ENCODE results near the gene FMNL2. TPM values are rescaled to one million over a fixed set of nuclear protein-coding genes. Genes with fewer than 3 reads are reported as not detected.

Gene FMNL2
- total RNA-seq, 2 experiments from 2014 or later: 0.05 to 0.21 TPM

DNA sequence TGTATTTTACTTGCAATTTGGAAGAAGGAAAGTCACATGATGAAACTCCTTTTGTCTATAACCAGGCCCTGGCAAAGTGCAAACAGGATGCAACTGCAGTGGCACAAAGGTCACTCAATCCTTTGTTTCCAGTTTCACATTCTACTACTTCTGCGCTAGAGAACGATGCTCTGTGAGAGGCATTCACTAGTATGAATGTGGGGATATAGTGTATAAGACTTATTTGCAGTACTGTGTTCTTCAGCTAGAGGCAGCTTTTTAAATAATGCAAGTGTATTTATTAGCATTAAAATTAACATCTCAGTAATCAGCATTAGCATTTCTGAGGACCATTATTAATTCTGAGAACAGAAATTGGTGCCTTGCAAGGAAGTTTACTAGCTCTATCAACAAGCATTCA lies 313.4 kb downstream of the FMNL2 start:
- Mint-ChIP-seq H3K27ac (no peak overlapping the region), H3K27me3 (ENCODE audit: low read depth) (no peaks in the 10 kb centered on the region), H3K4me3 (no peak overlapping the region), H3K9me3 (ENCODE audit: insufficient read depth) (no peaks in the 10 kb centered on the region), H3K4me1 (ENCODE audit: low read depth) (no peaks in the 10 kb centered on the region), H3K36me3 (ENCODE audit: low read depth) (peaks cover 7% of the 10 kb centered on the region)
- DNase-seq: no peak
- ChIA-PET CTCF (interaction anchor here (1.2 to 3.1 kb wide), 2 partner anchors 13 to 68 kb away, joined by 4 to 24 read pairs; no protein-coding TSS in a partner anchor), POLR2A (no interaction called here)
- peak; percentile 39 for ATAC-seq

DNA sequence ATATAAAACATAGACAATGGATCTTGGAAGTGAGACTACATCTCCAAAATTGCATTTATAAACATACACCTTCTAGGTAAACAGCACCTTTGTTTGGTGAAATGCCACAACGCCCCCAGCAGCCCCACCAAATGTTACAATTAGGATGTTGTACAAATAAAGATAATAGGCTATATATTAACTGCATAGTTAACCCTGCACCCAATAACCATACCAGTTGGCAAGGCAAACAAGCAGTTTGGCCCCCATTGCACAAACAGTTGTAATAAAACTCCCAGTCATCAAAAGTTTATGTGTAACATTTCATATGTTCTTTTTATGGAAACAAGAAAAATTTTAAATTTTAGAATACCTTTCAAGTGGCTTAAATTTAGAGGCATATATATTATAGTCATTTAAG lies 315.0 kb downstream of the FMNL2 start:
- ChIA-PET POLR2A (no interaction called here), CTCF (interaction anchor here (1.0 to 3.1 kb wide), 2 partner anchors 14 to 15 kb away, joined by 3 to 24 read pairs; no protein-coding TSS in a partner anchor)
- no peaks in the 10 kb centered on the region for H3K27me3 Mint-ChIP-seq (ENCODE audit: low read depth)
- no peaks in the 10 kb centered on the region for H3K9me3 Mint-ChIP-seq (ENCODE audit: insufficient read depth)
- no peaks in the 10 kb centered on the region for H3K4me1 Mint-ChIP-seq (ENCODE audit: low read depth)
- no peak overlapping the region for H3K4me3 Mint-ChIP-seq
- H3K36me3 Mint-ChIP-seq (ENCODE audit: low read depth): peaks cover 13% of the 10 kb centered on the region
- H3K27ac Mint-ChIP-seq: no peak overlapping the region
- DNase-seq (no peak), ATAC-seq (no peak)

DNA sequence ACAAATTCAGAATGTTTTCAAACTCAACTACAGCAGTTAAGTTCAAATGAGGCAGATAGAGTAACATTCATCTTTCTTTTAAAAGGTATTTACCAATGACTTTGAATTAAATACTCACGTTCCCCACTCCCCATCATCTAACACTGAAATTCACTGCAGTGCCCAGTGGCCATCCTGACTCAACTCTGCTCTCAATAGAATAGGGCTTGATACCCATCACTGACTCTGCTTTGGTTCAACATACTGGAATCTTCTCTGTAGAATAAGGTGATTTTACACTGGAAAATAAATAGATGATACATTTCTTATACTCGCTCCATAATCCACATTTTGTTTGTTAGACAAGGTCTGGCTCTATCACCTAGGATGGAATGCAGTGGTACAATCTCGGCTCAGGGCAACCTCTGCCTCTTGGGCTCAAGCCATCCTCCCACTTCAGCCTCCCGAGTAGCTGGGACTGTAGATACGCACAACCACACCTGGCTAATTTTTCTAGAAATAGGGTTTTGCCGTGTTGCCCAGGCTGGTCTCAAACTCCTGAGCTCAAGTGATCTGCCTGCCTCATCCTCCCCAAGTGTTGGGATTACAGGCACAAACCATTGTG lies 315.9 kb downstream of the FMNL2 start:
- H3K4me1 Mint-ChIP-seq (ENCODE audit: low read depth): no peaks in the 10 kb centered on the region
- ATAC-seq (no peak), DNase-seq (no peak)
- no peaks in the 10 kb centered on the region for H3K9me3 Mint-ChIP-seq (ENCODE audit: insufficient read depth)
- ChIA-PET CTCF (interaction anchor here (1.0 kb wide), 1 partner anchor 15 kb away, joined by 3 read pairs; no protein-coding TSS in a partner anchor), POLR2A (interaction anchor here (1.2 kb wide), 1 partner anchor 79 kb away, joined by 3 read pairs; no protein-coding TSS in a partner anchor)
- no peak overlapping the region for H3K27ac Mint-ChIP-seq
- no peak overlapping the region for H3K4me3 Mint-ChIP-seq
- peaks cover 19% of the 10 kb centered on the region for H3K36me3 Mint-ChIP-seq (ENCODE audit: low read depth)
- H3K27me3 Mint-ChIP-seq (ENCODE audit: low read depth): no peaks in the 10 kb centered on the region

DNA sequence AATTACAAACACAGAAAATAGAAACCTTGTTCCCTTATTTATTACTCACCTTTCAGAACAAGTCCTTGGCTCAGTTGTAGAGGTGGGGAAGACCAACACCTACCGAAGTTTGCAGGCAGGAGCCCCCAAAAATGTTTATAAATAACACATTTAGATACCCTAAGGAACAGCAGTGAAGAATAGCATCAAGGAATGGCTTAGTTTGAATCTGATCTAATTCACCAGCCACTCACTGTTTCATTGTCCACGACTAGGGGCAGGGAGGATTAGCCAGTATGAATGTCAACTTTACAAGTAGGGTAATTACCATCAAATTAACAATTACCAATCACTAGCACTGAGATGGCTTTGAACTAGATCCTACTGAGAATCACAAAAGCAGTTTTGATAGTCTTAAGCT lies 316.9 kb downstream of the FMNL2 start:
- no peaks in the 10 kb centered on the region for H3K27me3 Mint-ChIP-seq (ENCODE audit: low read depth)
- ATAC-seq (no peak), DNase-seq (no peak)
- peaks cover 26% of the 10 kb centered on the region for H3K36me3 Mint-ChIP-seq (ENCODE audit: low read depth)
- H3K27ac Mint-ChIP-seq: no peak overlapping the region
- no peak overlapping the region for H3K4me3 Mint-ChIP-seq
- CTCF ChIA-PET: interaction anchor here (1.7 to 2.3 kb wide), 2 partner anchors 16 to 476 kb away, joined by 5 to 17 read pairs; no protein-coding TSS in a partner anchor
- no peaks in the 10 kb centered on the region for H3K9me3 Mint-ChIP-seq (ENCODE audit: insufficient read depth)
- POLR2A ChIA-PET: interaction anchor here (1.2 kb wide), 1 partner anchor 78 kb away, joined by 3 read pairs; no protein-coding TSS in a partner anchor
- H3K4me1 Mint-ChIP-seq (ENCODE audit: low read depth): no peaks in the 10 kb centered on the region

DNA sequence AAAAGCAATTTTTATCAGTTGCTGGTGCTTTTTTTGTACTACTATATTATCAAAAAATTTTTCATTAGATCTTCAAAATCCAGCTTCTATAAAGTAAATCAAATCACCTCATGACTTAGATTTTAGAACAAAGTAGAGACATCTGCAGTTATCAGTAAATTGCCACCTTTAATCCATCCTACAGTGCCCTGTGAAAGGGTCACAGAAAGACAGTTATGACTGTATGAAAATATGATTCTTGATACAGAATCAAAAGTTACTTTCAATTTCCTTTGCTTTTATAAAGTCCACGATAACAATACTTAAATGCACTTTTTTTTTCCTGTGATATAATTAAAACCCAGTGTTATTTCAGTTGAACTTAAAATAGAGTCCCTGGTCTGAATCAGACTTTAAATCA lies 320.9 kb downstream of the FMNL2 start:
- CTCF ChIA-PET: no interaction called here
- H3K27ac Mint-ChIP-seq: no peak overlapping the region

DNA sequence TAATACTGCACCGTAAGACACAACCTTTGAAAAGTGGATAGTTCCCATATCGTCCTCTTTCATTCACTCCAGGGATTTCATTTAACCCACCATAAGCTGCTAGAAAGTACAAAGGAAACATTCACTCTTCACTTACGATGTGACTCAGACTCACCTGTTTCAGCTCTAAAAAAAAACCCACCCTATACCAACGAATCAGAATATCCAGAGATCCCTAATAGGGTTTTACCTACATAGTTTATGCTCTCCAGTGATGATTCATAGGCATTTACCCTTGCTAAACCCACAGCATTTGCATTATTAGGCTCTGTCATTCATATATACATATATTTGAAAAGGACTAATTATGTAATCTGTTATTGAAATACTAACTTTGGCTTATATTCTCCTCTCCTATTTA lies 322.1 kb downstream of the FMNL2 start:
- ATAC-seq: no peak

More for the DNA sequence above, 320.9 kb downstream of the FMNL2 start:
- H3K36me3 Mint-ChIP-seq (ENCODE audit: low read depth): peaks cover 44% of the 10 kb centered on the region
- H3K9me3 Mint-ChIP-seq (ENCODE audit: insufficient read depth): no peaks in the 10 kb centered on the region
- no peak overlapping the region for H3K4me3 Mint-ChIP-seq
- ATAC-seq (no peak), DNase-seq (no peak)
- no peaks in the 10 kb centered on the region for H3K27me3 Mint-ChIP-seq (ENCODE audit: low read depth)
- H3K4me1 Mint-ChIP-seq (ENCODE audit: low read depth): no peaks in the 10 kb centered on the region
- POLR2A ChIA-PET: no interaction called here

DNA sequence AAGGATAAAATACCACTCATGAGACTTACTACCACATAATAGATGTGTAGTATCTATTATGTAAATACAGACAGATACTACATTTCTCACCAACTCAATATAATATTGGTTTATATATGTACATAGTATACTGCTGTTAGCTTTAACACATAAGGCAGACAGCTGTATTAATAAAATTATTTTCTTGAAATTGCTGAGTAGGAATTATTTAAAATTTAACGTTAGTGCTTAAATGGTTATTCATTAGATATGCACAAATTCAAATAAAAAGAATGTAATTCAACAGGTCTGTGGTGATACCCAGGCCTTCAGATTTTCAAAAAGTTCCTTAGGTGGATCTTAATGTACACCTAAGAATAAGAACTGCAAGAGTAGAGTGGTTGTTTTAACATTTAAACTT lies 323.2 kb downstream of the FMNL2 start:
- no peaks in the 10 kb centered on the region for H3K4me1 Mint-ChIP-seq (ENCODE audit: low read depth)
- no peak overlapping the region for H3K27ac Mint-ChIP-seq
- no peaks in the 10 kb centered on the region for H3K9me3 Mint-ChIP-seq (ENCODE audit: insufficient read depth)
- H3K27me3 Mint-ChIP-seq (ENCODE audit: low read depth): no peaks in the 10 kb centered on the region
- peaks cover 55% of the 10 kb centered on the region for H3K36me3 Mint-ChIP-seq (ENCODE audit: low read depth)
- ATAC-seq: no peak
- ChIA-PET POLR2A (no interaction called here), CTCF (interaction anchor here (1.2 kb wide), 1 partner anchor 11 kb away, joined by 3 read pairs; no protein-coding TSS in a partner anchor)
- H3K4me3 Mint-ChIP-seq: no peak overlapping the region
- no peak for DNase-seq

More for the DNA sequence above, 322.1 kb downstream of the FMNL2 start:
- ChIA-PET POLR2A (no interaction called here), CTCF (no interaction called here)
- no peaks in the 10 kb centered on the region for H3K4me1 Mint-ChIP-seq (ENCODE audit: low read depth)
- H3K36me3 Mint-ChIP-seq (ENCODE audit: low read depth): peaks cover 50% of the 10 kb centered on the region
- DNase-seq: no peak
- H3K27me3 Mint-ChIP-seq (ENCODE audit: low read depth): no peaks in the 10 kb centered on the region
- H3K9me3 Mint-ChIP-seq (ENCODE audit: insufficient read depth): no peaks in the 10 kb centered on the region
- no peak overlapping the region for H3K27ac Mint-ChIP-seq
- no peak overlapping the region for H3K4me3 Mint-ChIP-seq

DNA sequence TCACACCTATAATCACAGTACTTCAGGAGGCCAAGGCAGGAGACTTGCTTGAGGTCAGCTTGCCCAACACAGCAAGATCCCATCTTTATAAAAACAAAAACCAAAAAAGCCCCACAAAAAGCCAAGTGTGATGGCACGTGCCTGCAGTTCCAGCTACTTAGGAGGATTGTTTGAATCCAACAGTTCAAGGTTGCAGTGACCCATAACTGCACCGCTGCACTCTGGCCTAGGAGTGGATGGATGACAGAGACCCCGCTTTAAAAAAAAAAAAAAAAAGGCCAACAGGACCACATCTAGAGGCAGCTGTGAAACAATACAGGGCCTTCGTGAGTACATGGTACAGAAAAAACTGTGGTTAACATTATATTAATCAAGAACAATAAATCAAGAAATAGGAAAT lies 326.1 kb downstream of the FMNL2 start:
- CTCF ChIA-PET: interaction anchor here (0.8 kb wide), 1 partner anchor 82 kb away, joined by 4 read pairs; no protein-coding TSS in a partner anchor
- Mint-ChIP-seq H3K4me1 (ENCODE audit: low read depth) (no peaks in the 10 kb centered on the region), H3K36me3 (ENCODE audit: low read depth) (peaks cover 61% of the 10 kb centered on the region), H3K27me3 (ENCODE audit: low read depth) (no peaks in the 10 kb centered on the region), H3K4me3 (no peak overlapping the region), H3K27ac (no peak overlapping the region), H3K9me3 (ENCODE audit: insufficient read depth) (no peaks in the 10 kb centered on the region)
- ATAC-seq (no peak), DNase-seq (no peak)
- POLR2A ChIA-PET: no interaction called here

DNA sequence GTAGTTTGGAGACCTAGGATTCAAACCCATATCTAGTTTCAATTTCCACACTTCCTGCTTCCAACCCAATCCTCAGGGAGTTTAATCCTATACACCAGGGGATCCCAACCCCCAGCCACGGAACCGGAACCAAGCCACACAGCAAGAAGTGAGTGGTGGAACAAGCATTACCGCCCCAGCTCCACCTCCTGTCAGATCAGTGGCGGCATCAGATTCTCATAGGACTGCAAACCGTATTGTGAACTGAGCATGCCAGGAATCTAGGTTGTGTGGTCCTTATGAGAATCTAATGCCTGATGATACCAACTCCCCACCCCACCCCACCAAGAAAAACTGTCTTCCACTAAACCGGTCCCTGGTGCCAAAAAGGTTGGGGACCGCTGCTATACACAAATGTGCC lies 329.8 kb downstream of the FMNL2 start:
- no peaks in the 10 kb centered on the region for H3K4me1 Mint-ChIP-seq (ENCODE audit: low read depth)
- ChIA-PET CTCF (no interaction called here), POLR2A (interaction anchor here (0.7 kb wide), 1 partner anchor 489 kb away, joined by 3 read pairs; the partner anchor contains the start of gene STAM2)
- H3K9me3 Mint-ChIP-seq (ENCODE audit: insufficient read depth): no peaks in the 10 kb centered on the region
- no peak overlapping the region for H3K4me3 Mint-ChIP-seq
- H3K27me3 Mint-ChIP-seq (ENCODE audit: low read depth): no peaks in the 10 kb centered on the region
- DNase-seq (no peak), ATAC-seq (no peak)
- peaks cover 64% of the 10 kb centered on the region for H3K36me3 Mint-ChIP-seq (ENCODE audit: low read depth)
- H3K27ac Mint-ChIP-seq: no peak overlapping the region

DNA sequence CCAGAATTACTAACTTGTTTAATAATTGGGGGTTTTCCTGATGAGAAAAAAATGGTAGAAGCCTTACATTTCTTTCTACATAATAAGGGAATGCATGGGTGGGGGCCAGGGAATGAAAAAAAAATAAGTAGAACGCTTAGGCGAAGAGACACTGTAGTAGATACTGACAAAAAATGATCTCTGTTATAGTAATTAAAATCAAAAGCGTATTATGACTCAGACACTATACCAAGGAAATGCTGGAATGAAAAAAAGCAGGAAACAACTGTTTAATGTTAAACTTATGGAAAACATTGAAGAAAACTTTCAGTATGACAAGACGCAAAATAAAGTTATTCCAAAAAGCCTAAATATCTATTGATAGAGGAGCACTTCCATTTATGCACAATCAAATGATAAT lies 339.4 kb downstream of the FMNL2 start:
- POLR2A ChIA-PET: no interaction called here
- Mint-ChIP-seq H3K36me3 (ENCODE audit: low read depth) (peaks cover 45% of the 10 kb centered on the region), H3K27ac (no peak overlapping the region), H3K4me3 (no peak overlapping the region), H3K27me3 (ENCODE audit: low read depth) (no peaks in the 10 kb centered on the region), H3K4me1 (ENCODE audit: low read depth) (no peaks in the 10 kb centered on the region), H3K9me3 (ENCODE audit: insufficient read depth) (no peaks in the 10 kb centered on the region)
- DNase-seq (no peak), ATAC-seq (no peak)
- CTCF ChIA-PET: interaction anchor here (1.1 kb wide), 1 partner anchor 39 kb away, joined by 3 read pairs; no protein-coding TSS in a partner anchor

DNA sequence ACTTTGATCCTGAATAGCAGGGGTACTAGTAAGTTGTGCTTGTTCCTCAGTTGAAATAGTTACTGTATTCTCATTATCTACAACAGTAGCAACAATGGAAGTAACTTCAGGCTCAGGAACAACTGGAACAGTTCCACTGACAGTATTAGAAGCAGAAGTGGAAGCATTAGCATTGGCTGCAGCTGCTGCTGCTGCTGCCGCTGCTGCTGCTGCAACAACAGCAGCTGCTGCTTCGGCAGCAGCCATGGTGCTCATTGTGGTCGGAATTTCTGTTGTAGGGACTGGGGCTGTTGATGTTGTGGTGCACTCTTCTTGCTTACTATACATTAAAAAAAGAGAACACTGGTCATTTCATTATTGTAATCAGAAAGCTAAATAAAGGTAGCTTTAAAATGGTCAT lies 341.5 kb downstream of the FMNL2 start:
- Mint-ChIP-seq H3K9me3 (ENCODE audit: insufficient read depth) (no peaks in the 10 kb centered on the region), H3K4me1 (ENCODE audit: low read depth) (no peaks in the 10 kb centered on the region), H3K27ac (no peak overlapping the region), H3K36me3 (ENCODE audit: low read depth) (peaks cover 45% of the 10 kb centered on the region), H3K27me3 (ENCODE audit: low read depth) (no peaks in the 10 kb centered on the region), H3K4me3 (no peak overlapping the region)
- CTCF ChIA-PET: no interaction called here
- ATAC-seq: no peak
- no peak for DNase-seq
- POLR2A ChIA-PET: interaction anchor here (1.0 kb wide), 1 partner anchor 40 kb away, joined by 5 read pairs; the partner anchor contains the start of gene PRPF40A

DNA sequence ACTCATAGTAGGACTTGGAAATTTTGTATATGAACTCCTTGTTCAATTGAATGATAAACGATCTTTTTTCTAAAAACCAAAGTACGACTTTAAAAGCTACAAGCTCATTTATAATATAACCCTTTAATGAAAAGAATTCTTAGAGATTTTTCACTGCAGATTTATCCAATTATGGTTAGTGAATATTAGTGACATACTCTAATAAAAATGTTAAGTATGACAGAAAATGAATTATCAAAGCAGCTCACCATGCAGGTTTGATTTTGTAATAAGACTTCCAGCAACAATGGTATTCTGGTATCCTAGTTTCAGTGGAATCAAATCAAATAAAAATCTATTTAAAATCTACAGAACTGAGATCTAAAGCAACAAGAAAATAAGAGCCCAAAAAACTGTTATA lies 343.8 kb downstream of the FMNL2 start:
- DNase-seq: no peak
- Mint-ChIP-seq H3K27ac (no peak overlapping the region), H3K4me1 (ENCODE audit: low read depth) (no peaks in the 10 kb centered on the region), H3K9me3 (ENCODE audit: insufficient read depth) (no peaks in the 10 kb centered on the region), H3K4me3 (no peak overlapping the region), H3K27me3 (ENCODE audit: low read depth) (no peaks in the 10 kb centered on the region), H3K36me3 (ENCODE audit: low read depth) (peaks cover 36% of the 10 kb centered on the region)
- ChIA-PET POLR2A (interaction anchor here (0.6 kb wide), 1 partner anchor 38 kb away, joined by 3 read pairs; the partner anchor contains the start of gene PRPF40A), CTCF (no interaction called here)
- ATAC-seq: no peak
